IPS-11a (cell line): ENCODE results near the gene BAZ1B.
"Not testable (repeated sequence)": the region's sequence is repeated elsewhere in the genome, so short reads cannot be mapped to it uniquely, and the experiment has no call there.

Experiments used
- H3K4me3 ChIP-seq: one replicate; pipeline ENCODE4 v1.5.1; 2013; ENCODE audit warnings: low read depth, low read length, control low read depth

Gene BAZ1B

DNA sequence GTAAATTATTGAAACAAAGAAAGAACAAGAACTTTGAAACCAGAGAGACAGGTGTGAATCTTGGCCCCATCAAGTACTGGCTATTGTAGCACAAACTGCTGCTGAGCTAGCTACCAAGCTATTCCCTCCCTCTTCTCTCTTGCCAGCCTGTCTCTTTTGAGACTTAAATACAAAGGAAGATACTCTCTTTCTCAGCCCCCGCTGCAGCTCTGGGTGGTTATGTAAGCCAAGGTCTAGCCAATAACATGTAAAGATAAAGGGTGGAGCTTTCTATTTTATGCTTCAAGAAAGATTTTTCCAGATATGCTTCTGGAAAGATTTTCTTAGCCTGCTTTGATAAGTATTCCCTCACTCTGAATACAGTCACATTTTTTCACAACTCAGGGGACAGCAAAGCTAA is 17.2 kb downstream of the BAZ1B start:
- H3K4me3 ChIP-seq, result no peak overlapping the region

DNA sequence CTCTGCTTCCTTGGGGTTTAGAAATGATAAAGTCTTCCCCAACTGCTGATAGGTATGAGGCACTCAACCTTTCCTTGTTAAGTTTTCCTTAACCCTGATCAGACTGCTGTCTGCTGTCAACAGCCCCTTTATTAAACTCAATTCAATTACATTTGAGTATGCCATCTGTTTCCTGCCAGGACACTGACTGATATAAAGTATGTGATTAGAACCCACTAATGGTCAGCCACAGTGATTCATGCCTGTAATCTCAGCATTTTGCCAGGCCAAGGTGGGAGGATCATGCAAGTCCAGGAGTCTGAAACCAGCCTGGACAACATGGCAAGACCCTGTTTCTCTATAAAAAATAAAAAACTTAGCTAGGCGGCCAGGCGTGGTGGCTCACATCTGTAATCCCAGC is 18.1 kb downstream of the BAZ1B start:
- no peak overlapping the region for H3K4me3 ChIP-seq

DNA sequence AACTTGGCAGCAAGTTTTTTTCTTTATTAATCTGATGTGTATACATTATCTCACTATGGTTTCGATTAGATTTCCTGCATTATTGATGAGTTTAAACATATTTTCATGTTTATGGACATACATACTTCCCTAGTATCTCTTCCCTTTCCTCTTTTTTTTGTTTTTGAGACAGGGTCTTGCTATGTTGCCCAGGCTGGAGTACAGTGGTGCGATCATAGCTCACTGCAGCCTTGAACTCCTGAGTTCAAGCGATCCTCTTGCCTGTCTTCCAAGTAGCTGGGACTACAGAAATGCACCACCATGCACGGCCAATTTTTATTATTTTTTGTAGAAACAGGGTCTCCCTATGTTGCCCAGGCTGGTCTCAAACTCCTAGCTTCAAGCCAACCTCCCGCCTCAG is 18.9 kb downstream of the BAZ1B start:
- H3K4me3 ChIP-seq, result no peak overlapping the region

DNA sequence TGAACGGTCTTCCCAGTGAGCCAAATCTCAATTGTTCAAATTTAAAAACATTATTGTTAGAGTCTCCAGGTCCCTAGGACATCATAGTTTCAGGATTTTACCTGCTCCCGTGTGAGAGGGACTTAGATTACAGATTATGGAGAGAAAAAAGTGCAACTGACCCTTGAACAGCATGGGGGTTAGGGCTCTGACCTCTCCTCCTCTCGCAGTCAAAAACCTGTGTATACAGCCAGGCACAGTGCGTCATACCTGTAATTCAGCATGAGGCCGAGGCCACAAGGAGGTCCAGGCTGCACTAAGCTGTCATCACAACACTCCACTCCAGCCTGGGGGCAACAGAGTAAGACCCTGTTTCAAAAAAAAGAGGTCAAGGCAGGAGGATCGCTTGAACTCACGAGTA is 25.5 kb downstream of the BAZ1B start:
- no peak overlapping the region for H3K4me3 ChIP-seq

DNA sequence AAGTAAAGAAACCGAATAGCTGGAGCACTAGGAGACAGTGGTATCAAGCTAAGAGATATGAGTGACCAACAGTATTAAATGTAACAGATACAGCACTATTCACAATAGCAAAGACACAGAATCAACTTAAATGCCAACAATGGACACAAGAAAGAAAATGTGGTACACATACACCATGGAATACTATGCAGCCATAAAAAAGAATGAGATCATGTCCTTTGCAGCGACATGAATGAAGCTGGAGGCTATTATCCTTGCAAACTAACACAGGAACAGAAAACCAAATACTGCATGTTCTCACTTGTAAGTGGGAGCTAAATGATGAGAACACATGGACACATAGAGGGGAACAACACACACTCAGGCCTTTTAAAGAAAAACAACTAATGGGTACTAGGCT is 26.6 kb downstream of the BAZ1B start:
- H3K4me3 ChIP-seq, result not testable (repeated sequence)

DNA sequence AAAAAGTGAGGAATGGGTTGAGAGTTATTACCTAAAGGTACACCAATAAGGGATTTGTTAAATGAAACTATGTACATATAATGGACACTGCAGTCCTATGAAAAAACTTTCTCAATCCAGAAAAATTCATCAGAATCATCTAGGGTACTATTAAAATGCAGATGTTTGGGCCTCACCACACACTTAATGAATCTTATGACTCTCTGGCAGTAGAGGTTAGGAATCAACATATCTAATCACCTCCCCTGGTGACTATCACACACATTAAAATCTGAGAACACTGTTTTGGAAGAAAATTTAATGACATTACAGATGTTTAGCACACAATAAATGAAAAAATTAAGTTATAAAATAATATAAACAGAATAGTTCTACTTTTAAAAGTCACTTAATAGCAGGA is 32.1 kb downstream of the BAZ1B start:
- no peak overlapping the region for H3K4me3 ChIP-seq

DNA sequence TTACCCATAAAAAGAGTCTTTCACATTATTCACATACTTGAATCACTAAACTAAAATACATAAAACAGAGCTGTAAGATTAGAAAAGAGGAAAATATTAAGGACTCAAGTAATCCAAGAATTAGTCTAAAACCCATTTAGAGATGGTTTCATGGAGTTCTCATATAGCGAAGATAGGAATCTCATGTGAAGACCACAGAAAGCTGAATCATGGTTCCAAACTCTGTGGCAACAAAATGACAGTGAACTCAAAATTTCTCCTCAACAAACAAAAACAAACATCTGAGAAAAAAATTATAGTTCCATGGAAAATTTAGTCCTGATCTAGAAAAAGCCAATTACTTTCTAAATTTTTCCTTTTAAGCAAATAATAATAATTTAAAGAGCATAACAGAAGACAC is 34.6 kb downstream of the BAZ1B start:
- H3K4me3 ChIP-seq, result no peak overlapping the region

DNA sequence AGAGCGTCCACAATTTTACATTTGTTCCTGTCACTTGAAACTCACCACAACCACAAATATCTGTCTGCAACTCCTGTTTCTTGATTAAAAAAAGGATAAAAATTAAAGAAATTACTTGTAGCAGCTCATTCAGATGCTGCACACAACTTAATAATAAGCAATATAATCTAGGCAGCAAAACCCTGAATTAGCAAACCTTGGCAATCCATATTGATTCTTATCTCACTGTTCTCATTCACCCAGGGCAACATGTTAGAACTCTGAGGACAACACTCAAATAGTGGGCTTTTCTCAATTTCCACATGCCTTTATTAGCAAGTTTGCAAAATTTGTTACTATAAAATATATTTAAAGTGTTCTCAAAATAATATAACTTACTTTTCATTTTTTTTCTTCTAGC is 38.9 kb downstream of the BAZ1B start:
- no peak overlapping the region for H3K4me3 ChIP-seq

DNA sequence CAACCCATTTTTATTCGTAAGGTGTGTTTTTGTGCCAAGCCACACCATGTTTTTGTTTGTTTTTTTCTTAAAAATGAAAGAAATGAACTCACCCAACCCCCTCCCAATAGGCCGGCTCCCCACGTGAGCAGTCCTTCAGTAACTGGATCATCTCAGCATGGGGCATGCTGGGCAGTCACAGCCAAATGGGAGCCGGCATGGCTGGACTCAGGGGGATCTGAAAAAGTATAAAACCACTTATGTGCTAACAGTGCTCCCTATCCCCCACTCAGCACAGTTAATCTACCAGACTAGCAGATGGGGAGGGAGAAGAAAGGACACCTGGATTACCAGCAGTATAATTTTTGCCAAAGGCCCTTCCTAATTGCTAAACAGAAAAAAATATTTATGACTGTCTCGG is 39.3 kb downstream of the BAZ1B start:
- no peak overlapping the region for H3K4me3 ChIP-seq

DNA sequence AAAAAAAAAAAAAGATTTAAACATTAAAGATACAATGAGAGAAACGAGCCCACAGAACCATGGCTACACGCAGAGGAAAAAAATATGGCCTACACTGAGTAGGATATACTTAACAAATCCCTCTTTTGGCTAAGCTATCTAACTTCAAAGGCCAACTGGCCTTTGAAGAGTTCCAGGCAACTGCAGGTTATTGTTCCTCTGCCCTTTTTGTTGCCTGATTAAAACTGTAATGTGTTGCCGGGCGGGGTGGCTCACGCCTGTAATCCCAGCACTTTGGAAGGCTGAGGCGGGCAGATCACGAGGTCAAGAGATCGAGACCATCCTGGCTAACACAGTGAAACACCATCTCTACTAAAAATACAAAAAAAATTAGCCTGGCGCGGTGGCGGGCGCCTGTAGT is 40.6 kb downstream of the BAZ1B start:
- not testable (repeated sequence) for H3K4me3 ChIP-seq

DNA sequence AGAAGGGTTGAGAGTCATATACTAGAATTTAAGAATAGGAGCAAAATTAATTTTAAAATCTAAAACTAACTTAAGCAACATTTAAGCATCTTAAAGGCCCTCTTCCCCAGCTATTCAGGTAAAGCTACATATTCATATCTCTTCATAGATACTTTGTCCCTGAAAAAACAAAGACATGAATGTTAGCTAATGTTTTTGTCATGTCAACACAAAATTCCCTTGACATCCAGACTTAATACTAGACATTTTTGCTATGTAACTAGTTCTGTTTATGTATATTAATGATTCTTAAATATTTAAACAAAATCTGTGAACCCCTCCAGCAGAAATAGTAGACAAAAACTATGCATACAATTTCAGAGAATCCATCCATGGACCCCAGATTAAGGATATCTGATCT is 43.5 kb downstream of the BAZ1B start:
- no peak overlapping the region for H3K4me3 ChIP-seq

DNA sequence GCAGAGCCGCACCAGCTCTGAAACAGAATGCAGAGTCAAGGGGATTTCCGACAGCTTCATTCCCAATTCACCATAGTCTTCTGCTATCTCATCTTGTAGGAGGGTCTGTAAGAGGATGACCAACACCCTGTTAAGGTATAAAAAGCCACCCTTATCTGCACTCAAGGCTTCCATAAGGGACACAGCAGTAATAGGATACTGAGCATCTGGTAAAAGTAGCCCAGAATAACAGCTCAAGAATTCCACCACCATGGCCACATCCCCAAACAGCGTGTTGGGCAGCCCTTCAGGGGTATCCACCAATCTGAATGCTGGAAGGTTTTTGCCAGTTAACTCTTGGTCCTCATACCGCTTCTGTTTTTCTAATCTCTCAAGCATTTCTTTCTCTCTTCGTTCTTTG is 44.7 kb downstream of the BAZ1B start:
- H3K4me3 ChIP-seq, result no peak overlapping the region

DNA sequence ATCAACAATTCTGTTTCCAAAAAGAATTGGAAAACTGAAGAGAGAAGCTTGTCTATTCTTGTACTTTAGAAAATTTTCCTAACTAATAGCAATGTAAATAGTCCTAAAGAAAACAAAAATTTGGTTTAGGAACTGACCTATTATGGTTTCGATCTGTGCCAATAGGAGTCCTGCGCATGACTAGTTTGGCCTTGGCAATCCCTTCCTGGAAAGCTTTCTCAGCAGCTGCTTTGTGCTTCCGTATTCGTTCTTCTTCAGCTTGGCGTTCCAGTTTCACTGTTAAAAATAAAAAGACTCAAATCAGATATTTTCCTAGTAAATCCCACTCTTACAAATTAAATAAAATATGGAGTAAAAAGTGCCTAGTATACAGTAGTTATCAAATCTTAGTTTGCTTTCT is 51.9 kb downstream of the BAZ1B start:
- H3K4me3 ChIP-seq, result no peak overlapping the region

DNA sequence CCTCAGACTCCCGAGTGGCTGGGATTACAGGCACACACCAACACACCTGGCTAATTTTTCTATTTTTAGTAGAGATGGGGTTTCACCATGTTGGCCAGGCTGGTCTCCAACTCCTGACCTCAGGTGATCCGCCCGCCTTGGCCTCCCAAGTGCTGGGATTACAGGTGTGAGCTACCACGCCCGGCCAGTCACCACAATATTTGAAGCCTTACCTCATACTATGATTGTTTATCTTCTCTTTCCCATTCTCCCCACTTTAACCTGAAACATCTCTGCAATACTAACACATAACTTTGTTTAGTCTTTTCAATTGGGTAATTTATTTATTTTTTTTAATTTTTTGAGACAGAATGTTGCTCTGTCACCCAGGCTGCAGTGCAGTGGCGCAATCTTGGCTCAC is 55.0 kb downstream of the BAZ1B start:
- not testable (repeated sequence) for H3K4me3 ChIP-seq

DNA sequence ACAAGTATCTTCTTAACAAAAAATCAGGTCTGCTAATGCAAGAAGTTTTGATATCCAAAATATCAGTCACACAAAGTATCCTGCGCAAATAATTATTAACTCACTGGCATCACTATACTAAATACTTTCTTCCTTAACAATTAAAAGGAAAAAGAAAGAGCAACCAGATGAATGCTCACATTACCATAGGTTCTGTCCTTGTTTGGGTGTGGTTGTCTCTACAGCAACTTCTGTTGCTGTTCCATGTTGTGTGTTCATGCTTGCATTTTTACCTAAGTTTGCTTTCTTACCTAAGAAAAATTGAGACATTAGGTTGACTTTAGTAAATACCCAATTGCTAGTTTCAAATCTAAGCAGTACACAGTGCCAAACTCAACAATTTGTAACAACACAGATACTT is 56.0 kb downstream of the BAZ1B start:
- H3K4me3 ChIP-seq, result no peak overlapping the region

DNA sequence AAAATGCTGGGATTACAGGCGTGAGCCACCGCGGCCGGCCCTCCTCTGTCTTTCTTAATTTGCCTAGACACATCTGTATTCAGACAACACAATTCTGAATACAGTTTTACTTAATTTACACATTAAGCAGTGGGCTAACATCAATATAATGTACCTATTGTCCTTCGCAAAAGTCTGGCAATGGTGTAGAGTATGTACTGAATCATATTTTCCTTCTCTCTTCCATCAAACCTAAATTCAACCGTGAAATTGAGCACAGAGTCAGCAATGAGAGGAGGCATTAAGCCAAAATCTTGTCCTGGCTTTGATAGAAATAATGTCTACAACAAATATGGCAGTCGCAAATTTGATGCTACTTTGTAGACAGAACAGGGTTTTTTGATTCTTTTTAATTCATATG is 58.1 kb downstream of the BAZ1B start:
- H3K4me3 ChIP-seq, result no peak overlapping the region

DNA sequence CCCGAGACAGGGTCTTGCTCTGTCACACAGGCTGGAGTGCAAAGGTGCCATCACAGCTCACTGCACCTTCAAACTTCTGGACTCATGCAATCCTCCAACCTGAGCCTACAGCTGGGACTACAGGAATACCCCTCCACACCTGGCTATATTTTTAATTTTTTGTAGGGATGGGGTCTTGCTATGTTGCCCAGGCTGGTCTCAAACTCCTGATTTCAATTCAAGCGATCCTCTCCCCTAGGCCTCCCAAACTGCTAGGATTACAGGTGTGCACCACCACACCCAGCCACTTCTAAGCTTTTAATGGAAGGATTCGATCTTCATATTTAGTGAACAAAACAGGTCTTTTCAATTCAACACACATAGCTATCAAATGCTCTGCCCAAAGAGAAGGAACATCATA is 58.8 kb downstream of the BAZ1B start:
- H3K4me3 ChIP-seq, result no peak overlapping the region

DNA sequence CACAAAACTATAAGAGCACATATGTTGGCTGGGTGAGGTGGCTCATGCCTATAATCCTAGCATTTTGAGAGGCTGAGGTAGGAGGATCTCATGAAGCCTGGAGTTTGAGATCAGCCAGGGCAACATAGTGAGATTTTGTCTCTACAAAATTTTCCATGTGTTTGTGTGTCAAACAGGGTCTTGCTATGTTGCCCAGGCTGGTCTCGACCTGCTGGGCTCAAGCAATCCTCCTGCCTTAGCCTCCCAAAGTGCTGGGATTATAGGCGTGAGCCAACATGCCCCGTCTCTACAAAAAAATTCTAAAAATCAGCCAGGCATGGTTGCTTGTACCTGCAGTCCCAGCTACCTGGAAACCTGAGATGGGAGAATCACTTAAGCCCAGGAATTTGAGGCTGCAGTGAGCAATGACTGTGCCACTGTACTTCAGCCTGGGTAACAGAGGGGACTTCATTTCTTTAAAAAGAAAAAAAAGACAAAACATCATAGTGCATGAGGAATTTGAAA is 60.3 kb downstream of the BAZ1B start:
- no peak overlapping the region for H3K4me3 ChIP-seq

DNA sequence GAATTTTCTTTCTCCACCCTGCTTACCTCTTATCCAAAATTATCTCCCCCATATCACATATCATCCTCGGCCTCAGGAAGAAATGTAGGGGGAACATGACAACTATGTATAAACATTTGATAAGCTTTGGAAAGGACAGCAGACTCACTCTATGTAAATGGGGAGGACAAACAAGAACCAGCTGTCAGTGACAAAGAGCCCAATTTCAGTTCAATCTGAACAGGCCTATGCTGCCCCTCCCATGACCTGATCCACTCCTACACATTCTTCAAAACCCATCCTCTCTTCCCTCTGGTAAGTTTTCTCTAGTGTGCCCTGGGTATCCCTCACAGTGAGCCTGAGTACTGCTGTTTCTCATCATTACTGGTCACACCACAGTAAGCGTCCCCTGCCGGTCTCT is 67.7 kb downstream of the BAZ1B start:
- no peak overlapping the region for H3K4me3 ChIP-seq

DNA sequence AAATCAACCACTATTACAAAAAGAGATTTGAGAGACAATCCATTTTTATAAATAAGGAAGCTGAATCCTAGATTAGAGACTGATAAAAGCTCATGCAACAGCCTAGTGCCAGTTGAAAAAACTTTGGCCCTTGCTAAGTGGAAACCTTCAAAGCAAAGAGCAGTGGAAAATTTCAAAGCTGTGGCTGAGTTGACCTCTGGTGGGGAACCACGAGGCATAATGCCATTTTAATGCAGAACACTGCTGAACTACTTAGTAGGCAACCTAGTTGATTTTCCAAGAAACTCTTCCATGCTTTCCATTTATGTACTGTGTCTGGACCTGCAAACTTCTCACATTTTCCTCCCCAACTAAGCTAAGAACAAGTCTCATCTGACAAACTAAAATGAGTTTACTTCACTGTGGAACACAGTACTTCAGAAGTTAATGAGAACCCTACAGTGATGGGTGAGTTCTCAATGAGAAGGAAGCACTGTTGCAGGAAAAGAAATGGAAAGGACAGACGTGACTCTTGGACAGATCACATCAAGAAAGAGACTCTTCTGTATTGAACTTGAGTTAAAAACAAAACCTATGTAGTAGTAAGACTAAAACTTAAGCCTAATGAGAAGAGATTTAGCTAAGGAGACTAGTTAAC is 69.0 kb downstream of the BAZ1B start:
- no peak overlapping the region for H3K4me3 ChIP-seq

DNA sequence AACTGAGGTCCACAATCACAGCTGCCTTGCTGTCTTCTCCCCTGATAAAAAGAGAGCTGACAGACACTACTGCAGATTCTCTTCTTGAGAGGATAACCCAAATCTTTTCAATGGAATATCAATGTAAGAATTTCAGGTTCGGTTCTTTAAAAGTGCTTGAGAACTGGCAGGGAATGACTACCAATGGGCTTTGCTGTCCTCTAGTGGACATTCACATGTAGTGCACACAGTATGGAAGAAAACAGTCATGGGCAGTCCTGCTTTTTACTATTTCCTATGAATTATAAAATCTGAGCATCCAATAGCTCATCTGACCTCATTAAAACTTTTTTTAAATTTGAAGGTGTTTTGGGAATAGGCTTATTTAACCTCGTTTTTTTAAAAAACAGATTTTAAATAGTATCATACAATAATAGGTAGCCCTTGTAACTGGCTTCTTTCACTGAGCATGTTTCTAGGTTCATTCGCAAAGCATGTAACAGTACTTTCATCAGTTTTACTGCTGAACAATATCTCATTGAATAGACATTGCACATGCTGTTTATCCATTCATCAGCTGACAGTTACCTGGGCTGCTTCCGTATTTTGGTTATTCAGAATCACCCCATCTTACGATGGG is 70.2 kb downstream of the BAZ1B start:
- H3K4me3 ChIP-seq, result no peak overlapping the region

DNA sequence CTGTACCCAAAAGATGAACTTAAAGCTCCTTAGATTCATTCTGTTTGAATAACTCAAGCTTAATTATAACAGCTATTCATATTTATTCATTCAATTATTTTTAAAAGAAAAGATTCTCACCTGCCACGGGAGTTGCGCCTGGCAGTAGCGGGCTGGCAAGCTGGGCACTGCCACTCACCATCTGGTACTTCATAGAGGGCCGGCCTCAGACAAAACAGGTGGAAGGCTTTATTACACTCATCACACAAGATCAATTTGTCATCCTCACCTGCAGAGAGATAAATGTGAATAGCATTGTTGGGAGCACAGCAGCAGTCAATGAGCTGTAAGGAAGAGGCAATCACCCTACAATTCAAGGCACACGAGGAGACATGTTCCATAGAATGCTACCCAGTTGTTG is 72.7 kb downstream of the BAZ1B start:
- no peak overlapping the region for H3K4me3 ChIP-seq

DNA sequence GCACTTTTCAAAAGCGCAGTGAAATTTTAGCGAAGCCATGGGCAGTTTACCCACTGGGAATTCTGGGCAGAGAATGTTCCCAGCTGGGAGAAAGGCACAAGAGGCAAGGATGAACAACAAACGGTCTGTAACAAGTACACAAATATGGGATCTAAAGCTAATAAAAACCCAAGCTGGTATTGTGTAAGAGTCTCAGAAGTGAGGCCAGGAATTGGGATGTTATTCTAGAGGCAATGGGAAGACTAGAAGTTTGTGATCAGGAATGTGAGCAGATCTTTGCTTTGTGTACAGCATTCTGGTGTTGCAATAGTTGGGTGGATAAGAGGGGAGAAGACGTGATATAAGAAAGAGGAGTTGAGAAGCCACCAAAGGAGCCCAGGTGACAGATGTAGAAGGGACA is 73.5 kb downstream of the BAZ1B start:
- H3K4me3 ChIP-seq, result no peak overlapping the region
